HCT116 (cell line): ENCODE measurements around the gene ATP5F1A. TPM values are rescaled to one million over a fixed set of nuclear protein-coding genes. Genes with fewer than 3 reads are reported as not detected.

Experiments used
- ATAC-seq: fragments of 200-7000 bp; cut with Tn5 transposase; 2 replicates; pipeline ENCODE4 v1.9.1; 2020; ENCODE audit warnings: mild to moderate bottlenecking, moderate library complexity
- BruUV-seq: library from RNA; stranded (reverse); fragments of 400-500 nt; replicated peaks from 2 replicates; lab custom pipeline; 2021; lab: Mats Ljungman, UMichigan
- CTCF ChIA-PET: fragments of 300-600 bp; sonication (Branson Sonifier 250); formaldehyde crosslinking; loops from one replicate; lab custom pipeline; 2021; ENCODE audit warnings: antibody characterized with exemption; lab: Charles Lee
- POLR2A ChIA-PET: fragments of 300-600, 350-600 bp; sonication (Branson Sonifier 250); formaldehyde crosslinking; loops from one replicate; lab custom pipeline; 2021; ENCODE audit warnings: antibody characterized with exemption; lab: Charles Lee
- RAD21 ChIA-PET, 2 experiments: fragments of 300-600 bp; sonication (Branson Sonifier 250); formaldehyde crosslinking; loops; one replicate each; lab custom pipeline; 2023; ENCODE audit warnings: low total read pairs in 2 of 2; ENCODE audit not compliant: uncharacterized antibody in 2 of 2, unreplicated experiment in 2 of 2, low non-redundant PET in 1 of 2; lab: Charles Lee
- DNase-seq: peaks from one replicate; pipeline ENCODE4 v3.0.0-alpha.2; 2010; ENCODE audit warnings: low read depth, low spot score
- H2AFZ ChIP-seq: fragments of 200-600 bp; shearing (Covaris generic), sonication (generic); 2 replicates; pipeline ENCODE4 v1.6.1; 2017; ENCODE audit warnings: low read depth, mixed run types, mixed read lengths, antibody characterized with exemption, low read length; ENCODE audit not compliant: poor library complexity, severe bottlenecking
- H3K27ac ChIP-seq: 2 replicates; pipeline ENCODE4 v1.5.1; 2012; ENCODE audit warnings: low read depth, low read length
- H3K27me3 ChIP-seq: fragments of 200-600 bp; sonication (generic); 2 replicates; pipeline ENCODE4 v1.6.1; 2016; ENCODE audit warnings: mixed run types, low read length, mixed read lengths; ENCODE audit not compliant: insufficient read depth
- H3K36me3 ChIP-seq, 2 experiments: fragments of 200-500 bp in 1 of 2; fragments of 200-600 bp in 1 of 2; sonication (Bioruptor generic) in 1 of 2; sonication (generic) in 1 of 2; 2 replicates each; pipeline versions ENCODE4 v1.5.1 to v1.6.1; 2014 to 2016; ENCODE audit warnings: low read length in 2 of 2, inconsistent platforms in 1 of 2, mixed read lengths in 1 of 2, mixed run types in 1 of 2; ENCODE audit not compliant: insufficient read depth in 2 of 2, control insufficient read depth in 1 of 2
- H3K4me1 ChIP-seq, 2 experiments: fragments of 200-600 bp in 1 of 2; sonication (generic) in 1 of 2; 2 replicates each; pipeline versions ENCODE4 v1.5.1 to v1.6.1; 2012 to 2017; ENCODE audit warnings: low read length in 2 of 2, inconsistent platforms in 1 of 2, mild to moderate bottlenecking in 1 of 2, mixed read lengths in 1 of 2, mixed run types in 1 of 2, moderate library complexity in 1 of 2; ENCODE audit not compliant: insufficient read depth in 2 of 2, control insufficient read depth in 1 of 2
- H3K4me2 ChIP-seq: fragments of 200-600 bp; sonication (generic); 2 replicates; pipeline ENCODE4 v1.6.1; 2017; ENCODE audit warnings: mixed run types, low read length, mixed read lengths
- H3K4me3 ChIP-seq, 2 experiments: fragments of 200-600 bp in 1 of 2; sonication (generic) in 1 of 2; replicated peaks in 1 of 2; 2 replicates each; pipeline ENCODE4 v1.5.1; 2011 to 2016; ENCODE audit warnings: low read length in 2 of 2, control low read depth in 1 of 2, low read depth in 1 of 2, mild to moderate bottlenecking in 1 of 2, mixed read lengths in 1 of 2, mixed run types in 1 of 2
- H3K79me2 ChIP-seq: fragments of 200-600 bp; sonication (generic); 2 replicates; pipeline ENCODE4 v1.6.1; 2017; ENCODE audit warnings: mild to moderate bottlenecking, mixed run types, low read length, moderate library complexity, mixed read lengths; ENCODE audit not compliant: insufficient read depth
- H3K9ac ChIP-seq: fragments of 200-600 bp; sonication (generic); 2 replicates; pipeline ENCODE4 v1.6.1; 2016; ENCODE audit warnings: low read length, mixed read lengths
- H3K9me2 ChIP-seq: fragments of 200-600 bp; sonication (generic), shearing (Covaris generic); 2 replicates; pipeline ENCODE4 v1.6.1; 2017; ENCODE audit warnings: mixed run types, mild to moderate bottlenecking, moderate library complexity; ENCODE audit not compliant: insufficient read depth
- H3K9me3 ChIP-seq, 2 experiments: fragments of 200-500 bp in 1 of 2; fragments of 200-600 bp in 1 of 2; sonication (Bioruptor generic) in 1 of 2; sonication (generic) in 1 of 2; 2 replicates each; pipeline ENCODE4 v1.6.1; 2014 to 2017; ENCODE audit warnings: low read length in 2 of 2, mixed read lengths in 2 of 2, inconsistent platforms in 1 of 2, low read depth in 1 of 2, mild to moderate bottlenecking in 1 of 2, mixed run types in 1 of 2, moderate library complexity in 1 of 2; ENCODE audit not compliant: control insufficient read depth in 1 of 2, insufficient read depth in 1 of 2
- H4K20me1 ChIP-seq: fragments of 200-600 bp; sonication (generic), shearing (Covaris generic); 2 replicates; pipeline ENCODE4 v1.6.1; 2017; ENCODE audit warnings: mixed run types, mild to moderate bottlenecking, moderate library complexity; ENCODE audit not compliant: insufficient read depth
- CEBPB ChIP-seq: IDR thresholded peaks from 2 replicates; pipeline ENCODE4 v1.6.1; 2012; ENCODE audit warnings: low read depth
- EGR1 ChIP-seq: IDR thresholded peaks from 2 replicates; pipeline ENCODE4 v1.6.1; 2012; ENCODE audit warnings: low read depth
- ELF1 ChIP-seq: IDR thresholded peaks from 2 replicates; pipeline ENCODE4 v1.6.1; 2012; ENCODE audit warnings: low read depth, borderline replicate concordance
- EZH2 ChIP-seq: fragments of 200-600 bp; sonication (generic); IDR thresholded peaks from 2 replicates; pipeline ENCODE4 v1.6.1; 2017; ENCODE audit warnings: antibody characterized with exemption, mixed run types
- EZH2phosphoT487 ChIP-seq: fragments of 200-600 bp; IDR thresholded peaks from 2 replicates; pipeline ENCODE4 v1.6.1; 2018; ENCODE audit warnings: antibody characterized with exemption, borderline replicate concordance
- FOSL1 ChIP-seq: IDR thresholded peaks from 2 replicates; pipeline ENCODE4 v1.6.1; 2012; ENCODE audit warnings: low read depth
- JUND ChIP-seq: IDR thresholded peaks from 2 replicates; pipeline ENCODE4 v1.6.1; 2012
- POLR2A ChIP-seq: IDR thresholded peaks from 2 replicates; pipeline ENCODE4 v1.7.0; 2011; ENCODE audit warnings: borderline replicate concordance; ENCODE audit not compliant: insufficient read depth, insufficient read length; ENCODE audit errors: extremely low read depth
- POLR2AphosphoS5 ChIP-seq: IDR thresholded peaks from 2 replicates; pipeline ENCODE4 v1.6.1; 2011; ENCODE audit warnings: mild to moderate bottlenecking, low read depth, low read length, moderate library complexity
- RAD21 ChIP-seq: IDR thresholded peaks from 2 replicates; pipeline ENCODE4 v1.6.1; 2012; ENCODE audit warnings: low read depth, mild to moderate bottlenecking
- SRF ChIP-seq: IDR thresholded peaks from 2 replicates; pipeline ENCODE4 v1.6.1; 2012; ENCODE audit warnings: low read depth
- TCF7L2 ChIP-seq: IDR thresholded peaks from 2 replicates; pipeline ENCODE4 v1.7.0; 2011; ENCODE audit warnings: borderline replicate concordance, inconsistent platforms; ENCODE audit not compliant: insufficient read depth, insufficient read length; ENCODE audit errors: extremely low read depth
- YY1 ChIP-seq: IDR thresholded peaks from 2 replicates; pipeline ENCODE4 v1.6.1; 2011; ENCODE audit warnings: low read length, low read depth, moderate library complexity, mild to moderate bottlenecking; ENCODE audit not compliant: insufficient replicate concordance; ENCODE audit errors: extremely low read depth
- ZFX ChIP-seq: fragments of 450-650 bp; IDR thresholded peaks from 2 replicates; pipeline ENCODE4 v1.6.1; 2017
- ZNF274 ChIP-seq: fragments of 200-500 bp; sonication (Bioruptor generic); IDR thresholded peaks from 2 replicates; pipeline ENCODE4 v1.6.1; 2014; ENCODE audit warnings: mild to moderate bottlenecking, low read depth, low read length, inconsistent platforms
- intact Hi-C: fragments of 100-400 bp; cut with micrococcal nuclease; formaldehyde crosslinking; loops from 2 replicates; pipeline ENCODE4 v1.10.0; 2022
- total RNA-seq: library from RNA; stranded (reverse); gene quantifications from one replicate; pipeline ENCODE4 v1.2.1, GENCODE V29; 2021; ENCODE audit not compliant: unreplicated experiment
- TF ChIP-seq, protein P1 (sequence below): IDR thresholded peaks from 2 replicates; pipeline ENCODE4 v1.6.1; 2012
- TF ChIP-seq, protein P2 (sequence below): IDR thresholded peaks from 2 replicates; pipeline ENCODE4 v1.6.1; 2011; ENCODE audit warnings: mild to moderate bottlenecking, low read length, moderate library complexity; ENCODE audit not compliant: insufficient replicate concordance; ENCODE audit errors: extremely low read depth
- TF ChIP-seq, protein P3 (sequence below): IDR thresholded peaks from 2 replicates; pipeline ENCODE4 v1.6.1; 2012
- TF ChIP-seq, protein P4 (sequence below), 3 experiments: fragments of 200-600 bp in 1 of 3; sonication (generic) in 1 of 3; IDR thresholded peaks in 2 of 3; conservative IDR thresholded peaks in 1 of 3; 2 replicates each; pipeline ENCODE4 v1.5.1; 2012 to 2017; ENCODE audit warnings: low read depth in 2 of 3, low read length in 2 of 3, antibody characterized with exemption in 1 of 3, borderline replicate concordance in 1 of 3, control low read depth in 1 of 3, mild to moderate bottlenecking in 1 of 3, mixed read lengths in 1 of 3, mixed run types in 1 of 3, moderate library complexity in 1 of 3; ENCODE audit not compliant: insufficient read depth in 1 of 3

Gene ATP5F1A
- total RNA-seq, 1 experiment from 2014 or later, result 563 TPM

DNA sequence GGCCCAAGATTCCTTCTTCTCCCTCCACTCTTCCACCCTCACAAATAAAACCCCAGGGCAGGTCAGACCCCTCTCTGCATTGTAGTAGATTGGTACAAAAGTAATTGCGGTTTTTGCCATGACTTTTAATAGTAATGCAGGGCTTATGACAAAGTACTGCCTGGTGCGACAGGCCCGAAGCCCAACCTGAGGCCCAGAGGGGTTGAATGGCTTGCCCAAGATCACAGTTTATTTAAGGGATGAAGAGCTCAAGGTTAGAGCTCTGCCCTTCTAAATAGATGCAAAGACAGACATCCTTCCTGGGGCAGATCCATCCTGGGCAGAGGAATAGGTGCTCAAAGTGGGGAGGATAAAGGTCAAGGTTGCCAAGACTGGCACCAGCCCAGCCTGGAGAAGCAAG, 25.1 kb downstream of the ATP5F1A start:
- H3K36me3 ChIP-seq, result peaks cover 0 to 5% of the 10 kb centered on the region in 2 experiments; a peak in 1 of 4 replicates
- intact Hi-C loops, result loop anchor here (1.0 to 5.0 kb wide), 4 partner anchors 98 to 408 kb away; no protein-coding TSS in a partner anchor
- no peak for DNase-seq
- H3K9me3 ChIP-seq, result no peaks in the 10 kb centered on the region
- H3K27ac ChIP-seq, result no peak overlapping the region
- peaks cover 18 to 40% of the 10 kb centered on the region in 2 experiments for H3K4me1 ChIP-seq
- no peak for TF ChIP-seq CEBPB
- TF ChIP-seq, protein P1, sequence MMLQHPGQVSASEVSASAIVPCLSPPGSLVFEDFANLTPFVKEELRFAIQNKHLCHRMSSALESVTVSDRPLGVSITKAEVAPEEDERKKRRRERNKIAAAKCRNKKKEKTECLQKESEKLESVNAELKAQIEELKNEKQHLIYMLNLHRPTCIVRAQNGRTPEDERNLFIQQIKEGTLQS, result no peak
- no peak for TF ChIP-seq EZH2phosphoT487
- no peak for TF ChIP-seq EGR1
- TF ChIP-seq FOSL1, result no peak
- TF ChIP-seq RAD21, result no peak
- no peak for TF ChIP-seq POLR2AphosphoS5
- no peak for TF ChIP-seq YY1
- TF ChIP-seq, protein P2, sequence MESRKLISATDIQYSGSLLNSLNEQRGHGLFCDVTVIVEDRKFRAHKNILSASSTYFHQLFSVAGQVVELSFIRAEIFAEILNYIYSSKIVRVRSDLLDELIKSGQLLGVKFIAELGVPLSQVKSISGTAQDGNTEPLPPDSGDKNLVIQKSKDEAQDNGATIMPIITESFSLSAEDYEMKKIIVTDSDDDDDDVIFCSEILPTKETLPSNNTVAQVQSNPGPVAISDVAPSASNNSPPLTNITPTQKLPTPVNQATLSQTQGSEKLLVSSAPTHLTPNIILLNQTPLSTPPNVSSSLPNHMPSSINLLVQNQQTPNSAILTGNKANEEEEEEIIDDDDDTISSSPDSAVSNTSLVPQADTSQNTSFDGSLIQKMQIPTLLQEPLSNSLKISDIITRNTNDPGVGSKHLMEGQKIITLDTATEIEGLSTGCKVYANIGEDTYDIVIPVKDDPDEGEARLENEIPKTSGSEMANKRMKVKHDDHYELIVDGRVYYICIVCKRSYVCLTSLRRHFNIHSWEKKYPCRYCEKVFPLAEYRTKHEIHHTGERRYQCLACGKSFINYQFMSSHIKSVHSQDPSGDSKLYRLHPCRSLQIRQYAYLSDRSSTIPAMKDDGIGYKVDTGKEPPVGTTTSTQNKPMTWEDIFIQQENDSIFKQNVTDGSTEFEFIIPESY, result no peak
- TF ChIP-seq JUND, result no peak
- no peak for TF ChIP-seq TCF7L2
- no peak for TF ChIP-seq EZH2
- no peak for TF ChIP-seq ZNF274
- TF ChIP-seq, protein P3, sequence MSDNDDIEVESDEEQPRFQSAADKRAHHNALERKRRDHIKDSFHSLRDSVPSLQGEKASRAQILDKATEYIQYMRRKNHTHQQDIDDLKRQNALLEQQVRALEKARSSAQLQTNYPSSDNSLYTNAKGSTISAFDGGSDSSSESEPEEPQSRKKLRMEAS, result no peak
- no peak for TF ChIP-seq POLR2A
- TF ChIP-seq ZFX, result no peak
- TF ChIP-seq, protein P4, sequence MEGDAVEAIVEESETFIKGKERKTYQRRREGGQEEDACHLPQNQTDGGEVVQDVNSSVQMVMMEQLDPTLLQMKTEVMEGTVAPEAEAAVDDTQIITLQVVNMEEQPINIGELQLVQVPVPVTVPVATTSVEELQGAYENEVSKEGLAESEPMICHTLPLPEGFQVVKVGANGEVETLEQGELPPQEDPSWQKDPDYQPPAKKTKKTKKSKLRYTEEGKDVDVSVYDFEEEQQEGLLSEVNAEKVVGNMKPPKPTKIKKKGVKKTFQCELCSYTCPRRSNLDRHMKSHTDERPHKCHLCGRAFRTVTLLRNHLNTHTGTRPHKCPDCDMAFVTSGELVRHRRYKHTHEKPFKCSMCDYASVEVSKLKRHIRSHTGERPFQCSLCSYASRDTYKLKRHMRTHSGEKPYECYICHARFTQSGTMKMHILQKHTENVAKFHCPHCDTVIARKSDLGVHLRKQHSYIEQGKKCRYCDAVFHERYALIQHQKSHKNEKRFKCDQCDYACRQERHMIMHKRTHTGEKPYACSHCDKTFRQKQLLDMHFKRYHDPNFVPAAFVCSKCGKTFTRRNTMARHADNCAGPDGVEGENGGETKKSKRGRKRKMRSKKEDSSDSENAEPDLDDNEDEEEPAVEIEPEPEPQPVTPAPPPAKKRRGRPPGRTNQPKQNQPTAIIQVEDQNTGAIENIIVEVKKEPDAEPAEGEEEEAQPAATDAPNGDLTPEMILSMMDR (IDR thresholded peaks at IDR 0.05 in 2 of 3, conservative IDR thresholded peaks at IDR 0.05 in 1 of 3; ENCODE audit: borderline replicate concordance in 1 of 3, insufficient read depth in 1 of 3, low read depth in 2 of 3, low read length in 2 of 3), result no peak
- no peak for TF ChIP-seq SRF
- no peak for TF ChIP-seq ELF1
- no peak overlapping the region for H3K9ac ChIP-seq
- no peak for ATAC-seq
- CTCF ChIA-PET, result interaction anchor here (1.0 to 2.1 kb wide), 12 partner anchors 10 to 407 kb away, joined by 3 to 32 read pairs (median 4); no protein-coding TSS in a partner anchor
- RAD21 ChIA-PET, result interaction anchor here in 1 of 2 experiments (1.1 to 1.6 kb wide), 2 partner anchors 98 to 148 kb away, joined by 3 to 5 read pairs; no protein-coding TSS in a partner anchor
- peak overlapping the region in 1 of 2 experiments; percentile 78; a peak in 1 of 4 replicates for H3K4me3 ChIP-seq
- no peaks in the 10 kb centered on the region for H3K9me2 ChIP-seq
- POLR2A ChIA-PET, result no interaction called here
- no peaks in the 10 kb centered on the region for H3K27me3 ChIP-seq
- H2AFZ ChIP-seq, result no peak overlapping the region
- no TSS peak for BruUV-seq
- H3K79me2 ChIP-seq, result peaks cover 19% of the 10 kb centered on the region; the same call in 1 of the 2 replicates
- H4K20me1 ChIP-seq, result no peaks in the 10 kb centered on the region
- H3K4me2 ChIP-seq, result peak overlapping the region; percentile 82
